Measurements from ENCODE around the gene CRTAP. TPM values are rescaled to one million over a fixed set of nuclear protein-coding genes. Genes with fewer than 3 reads are reported as not detected.

CRTAP gene
- total RNA-seq, 1 experiment from 2014 or later: 104 TPM

DNA sequence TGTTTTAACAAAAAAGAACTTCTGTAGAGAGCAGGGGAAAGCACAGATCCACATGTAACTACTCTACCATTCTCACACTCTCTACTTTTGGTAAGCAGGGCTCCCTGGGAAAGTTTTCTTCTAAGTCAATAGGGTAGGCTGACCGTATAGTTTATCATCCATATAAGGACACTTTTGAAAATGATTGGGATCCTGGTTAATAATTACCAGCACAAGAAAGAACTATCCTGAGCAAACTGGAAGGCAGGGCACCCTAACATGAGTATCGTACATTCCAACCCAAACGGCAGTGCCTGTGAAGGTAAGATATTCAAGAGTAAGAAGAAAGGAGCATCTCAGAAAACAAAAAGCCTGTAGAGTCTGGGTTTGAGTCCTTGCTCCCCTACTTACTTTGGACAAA lies 82.7 kb downstream of the CRTAP start:
- ChIA-PET RAD21 (ENCODE audit: low non-redundant PET in 1 of 2, low total read pairs in 2 of 2, uncharacterized antibody in 2 of 2, unreplicated experiment in 2 of 2) (no interaction called here), CTCF (no interaction called here), POLR2A (no interaction called here)
- H3K4me1 ChIP-seq (ENCODE audit: control insufficient read depth in 1 of 2, insufficient read depth in 2 of 2, low read length in 2 of 2): no peaks in the 10 kb centered on the region
- no peaks in the 10 kb centered on the region for H3K9me3 ChIP-seq (ENCODE audit: control insufficient read depth in 1 of 2, insufficient read depth in 1 of 2, low read depth in 1 of 2, low read length in 2 of 2)
- H4K20me1 ChIP-seq (ENCODE audit: insufficient read depth): no peaks in the 10 kb centered on the region
- no peak overlapping the region for H3K4me2 ChIP-seq (ENCODE audit: low read length)
- intact Hi-C loops (cut with micrococcal nuclease): no loop called here
- H3K79me2 ChIP-seq (ENCODE audit: insufficient read depth, low read length): no peaks in the 10 kb centered on the region
- H3K27me3 ChIP-seq (ENCODE audit: insufficient read depth, low read length): no peaks in the 10 kb centered on the region
- H2AFZ ChIP-seq (ENCODE audit: low read depth, low read length, poor library complexity, severe bottlenecking): no peak overlapping the region
- no peak for ATAC-seq
- no peak for DNase-seq (ENCODE audit: low read depth, low spot score)
- H3K9me2 ChIP-seq (ENCODE audit: insufficient read depth): no peaks in the 10 kb centered on the region
- H3K27ac ChIP-seq (ENCODE audit: low read depth, low read length): no peak overlapping the region
- no peak overlapping the region for H3K4me3 ChIP-seq (replicated peaks in 1 of 2; ENCODE audit: low read depth in 1 of 2, low read length in 2 of 2)
- no peak for TF ChIP-seq SIN3A (IDR thresholded peaks at IDR 0.05; ENCODE audit: low read depth)
- TF ChIP-seq EZH2 (IDR thresholded peaks at IDR 0.05): no peak
- no peak for TF ChIP-seq RAD21 (IDR thresholded peaks at IDR 0.05; ENCODE audit: low read depth)
- TF ChIP-seq ZNF274 (IDR thresholded peaks at IDR 0.05; ENCODE audit: low read depth, low read length): no peak
- TF ChIP-seq EGR1 (IDR thresholded peaks at IDR 0.05; ENCODE audit: low read depth): no peak
- TF ChIP-seq SP1 (IDR thresholded peaks at IDR 0.05; ENCODE audit: low read depth): no peak
- TF ChIP-seq SRF (IDR thresholded peaks at IDR 0.05; ENCODE audit: low read depth): no peak
- TF ChIP-seq, protein P1, sequence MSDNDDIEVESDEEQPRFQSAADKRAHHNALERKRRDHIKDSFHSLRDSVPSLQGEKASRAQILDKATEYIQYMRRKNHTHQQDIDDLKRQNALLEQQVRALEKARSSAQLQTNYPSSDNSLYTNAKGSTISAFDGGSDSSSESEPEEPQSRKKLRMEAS (IDR thresholded peaks at IDR 0.05): no peak
- no peak for TF ChIP-seq YY1 (IDR thresholded peaks at IDR 0.05; ENCODE audit: extremely low read depth, insufficient replicate concordance, low read depth, low read length)
- TF ChIP-seq, protein P2, sequence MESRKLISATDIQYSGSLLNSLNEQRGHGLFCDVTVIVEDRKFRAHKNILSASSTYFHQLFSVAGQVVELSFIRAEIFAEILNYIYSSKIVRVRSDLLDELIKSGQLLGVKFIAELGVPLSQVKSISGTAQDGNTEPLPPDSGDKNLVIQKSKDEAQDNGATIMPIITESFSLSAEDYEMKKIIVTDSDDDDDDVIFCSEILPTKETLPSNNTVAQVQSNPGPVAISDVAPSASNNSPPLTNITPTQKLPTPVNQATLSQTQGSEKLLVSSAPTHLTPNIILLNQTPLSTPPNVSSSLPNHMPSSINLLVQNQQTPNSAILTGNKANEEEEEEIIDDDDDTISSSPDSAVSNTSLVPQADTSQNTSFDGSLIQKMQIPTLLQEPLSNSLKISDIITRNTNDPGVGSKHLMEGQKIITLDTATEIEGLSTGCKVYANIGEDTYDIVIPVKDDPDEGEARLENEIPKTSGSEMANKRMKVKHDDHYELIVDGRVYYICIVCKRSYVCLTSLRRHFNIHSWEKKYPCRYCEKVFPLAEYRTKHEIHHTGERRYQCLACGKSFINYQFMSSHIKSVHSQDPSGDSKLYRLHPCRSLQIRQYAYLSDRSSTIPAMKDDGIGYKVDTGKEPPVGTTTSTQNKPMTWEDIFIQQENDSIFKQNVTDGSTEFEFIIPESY (IDR thresholded peaks at IDR 0.05; ENCODE audit: extremely low read depth, insufficient replicate concordance, low read length): no peak
- TF ChIP-seq TCF7L2 (IDR thresholded peaks at IDR 0.05; ENCODE audit: borderline replicate concordance, extremely low read depth, insufficient read depth, insufficient read length): no peak
- no peaks in the 10 kb centered on the region for H3K36me3 ChIP-seq (ENCODE audit: control insufficient read depth in 1 of 2, insufficient read depth in 2 of 2, low read length in 2 of 2)
- H3K9ac ChIP-seq (ENCODE audit: low read length): no peak overlapping the region
- no TSS peak for BruUV-seq (replicated peaks)

Other genes with a start within 250 kb of the CRTAP start
- gene CCR4, start 162.4 kb upstream of the CRTAP start, total RNA-seq (2021; ENCODE audit: unreplicated experiment): not detected
- gene GLB1, start 16.9 kb upstream of the CRTAP start, total RNA-seq (2021; ENCODE audit: unreplicated experiment): 35.6 TPM
- gene TMPPE, start 16.9 kb upstream of the CRTAP start, total RNA-seq (2021; ENCODE audit: unreplicated experiment): 4.1 TPM
- gene SUSD5, start 104.8 kb downstream of the CRTAP start, total RNA-seq (2021; ENCODE audit: unreplicated experiment): not detected
- 12.8 TPM for gene FBXL2, start 163.4 kb downstream of the CRTAP start, total RNA-seq (2021; ENCODE audit: unreplicated experiment)